Activated naive CD8-positive, alpha-beta T cell treated with anti-CD3 and anti-CD28 coated beads for 36 hours (primary cell): Measurements from ENCODE around the gene HOXA7. TPM values are rescaled to one million over a fixed set of nuclear protein-coding genes. Genes with fewer than 3 reads are reported as not detected.

Source experiments
- DNase-seq: peaks from one replicate; pipeline ENCODE4 v3.0.0; 2021
- H3K27ac Mint-ChIP-seq: one replicate; pipeline ENCODE4 v1.8.0; 2022; ENCODE audit warnings: mild to moderate bottlenecking, moderate library complexity, mixed read lengths
- H3K27me3 Mint-ChIP-seq: one replicate; pipeline ENCODE4 v1.8.0; 2022; ENCODE audit warnings: mild to moderate bottlenecking, mixed read lengths
- H3K36me3 Mint-ChIP-seq: one replicate; pipeline ENCODE4 v1.8.0; 2021; ENCODE audit warnings: mild to moderate bottlenecking, mixed read lengths
- H3K4me1 Mint-ChIP-seq: one replicate; pipeline ENCODE4 v1.8.0; 2021; ENCODE audit warnings: mixed read lengths
- H3K4me3 Mint-ChIP-seq: one replicate; pipeline ENCODE4 v1.8.0; 2022; ENCODE audit warnings: mild to moderate bottlenecking, moderate library complexity, mixed read lengths
- H3K9me3 Mint-ChIP-seq: one replicate; pipeline ENCODE4 v1.8.0; 2022; ENCODE audit warnings: mixed read lengths
- total RNA-seq, 2 experiments: library from RNA; stranded (reverse); gene quantifications; one replicate each; pipeline ENCODE4 v1.2.3, GENCODE V29; 2021

The HOXA7 gene
- total RNA-seq, 2 experiments from 2014 or later = not detected

- Mint-ChIP-seq H3K4me1 (peaks cover 45% of the 10 kb centered on the region), H3K27ac (no peak overlapping the region), H3K36me3 (peaks cover 2% of the 10 kb centered on the region), H3K27me3 (peaks cover 100% of the 10 kb centered on the region), H3K4me3 (no peak overlapping the region), H3K9me3 (no peaks in the 10 kb centered on the region)
- no peak for DNase-seq
Measured at GRCh38 chr7:27154369-27154768, 2.1 kb downstream of the HOXA7 start.

DNA sequence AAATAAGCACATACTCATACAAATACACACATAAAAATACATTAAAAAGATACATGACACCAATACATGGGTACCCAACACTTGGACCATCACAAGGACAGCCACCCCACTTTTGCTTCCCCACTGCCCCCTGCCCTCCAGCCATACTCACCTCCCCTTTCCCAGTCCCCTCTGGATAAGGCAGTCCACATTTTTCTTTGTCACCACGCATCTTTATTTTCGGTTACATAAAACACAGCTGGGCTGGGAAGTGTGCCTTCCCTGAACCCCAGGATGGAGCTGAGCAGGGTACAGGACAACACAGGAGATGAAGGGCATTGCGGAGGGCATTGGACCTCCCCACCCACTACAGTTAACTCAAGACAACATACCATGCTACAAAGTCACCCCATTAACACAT is 2.9 kb downstream of the HOXA7 start:
- peaks cover 100% of the 10 kb centered on the region for H3K27me3 Mint-ChIP-seq
- H3K27ac Mint-ChIP-seq = no peak overlapping the region
- H3K4me3 Mint-ChIP-seq = no peak overlapping the region
- H3K9me3 Mint-ChIP-seq = no peaks in the 10 kb centered on the region
- no peak for DNase-seq
- H3K36me3 Mint-ChIP-seq = peaks cover 2% of the 10 kb centered on the region
- peaks cover 43% of the 10 kb centered on the region for H3K4me1 Mint-ChIP-seq

DNA sequence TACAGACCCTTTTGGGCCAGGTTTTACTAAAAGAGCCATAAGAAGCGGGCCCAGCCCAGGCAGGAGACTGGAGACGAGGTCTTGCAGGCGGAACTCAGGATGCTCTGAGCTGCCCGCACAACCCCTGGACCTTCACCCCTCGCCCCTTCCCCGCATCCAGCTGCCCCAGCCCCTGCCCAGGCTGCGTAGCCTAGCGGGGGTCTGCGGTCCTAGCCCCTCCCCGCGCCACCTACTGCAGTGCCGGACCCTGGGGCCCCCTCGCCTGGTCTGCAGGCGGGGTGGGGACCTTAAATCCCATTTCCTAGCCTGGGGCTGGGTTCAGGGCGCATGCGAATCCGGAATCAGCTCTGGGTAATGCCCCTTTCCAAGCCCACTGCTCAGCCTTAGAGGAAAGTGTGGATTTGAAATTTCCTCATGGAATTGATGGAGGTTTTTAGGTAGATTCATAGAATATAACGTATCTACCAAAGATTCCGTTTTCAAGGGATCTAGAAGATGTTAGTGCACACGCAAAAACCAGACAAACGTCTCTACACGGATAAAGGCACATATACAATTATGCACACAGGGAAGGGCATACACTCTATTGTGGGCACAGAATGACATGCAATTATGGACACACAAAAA is 3.5 kb downstream of the HOXA7 start:
- Mint-ChIP-seq H3K27ac (no peak overlapping the region), H3K4me3 (no peak overlapping the region), H3K9me3 (no peaks in the 10 kb centered on the region), H3K4me1 (peaks cover 44% of the 10 kb centered on the region), H3K36me3 (peaks cover 2% of the 10 kb centered on the region), H3K27me3 (peaks cover 100% of the 10 kb centered on the region)
- DNase-seq = no peak

DNA sequence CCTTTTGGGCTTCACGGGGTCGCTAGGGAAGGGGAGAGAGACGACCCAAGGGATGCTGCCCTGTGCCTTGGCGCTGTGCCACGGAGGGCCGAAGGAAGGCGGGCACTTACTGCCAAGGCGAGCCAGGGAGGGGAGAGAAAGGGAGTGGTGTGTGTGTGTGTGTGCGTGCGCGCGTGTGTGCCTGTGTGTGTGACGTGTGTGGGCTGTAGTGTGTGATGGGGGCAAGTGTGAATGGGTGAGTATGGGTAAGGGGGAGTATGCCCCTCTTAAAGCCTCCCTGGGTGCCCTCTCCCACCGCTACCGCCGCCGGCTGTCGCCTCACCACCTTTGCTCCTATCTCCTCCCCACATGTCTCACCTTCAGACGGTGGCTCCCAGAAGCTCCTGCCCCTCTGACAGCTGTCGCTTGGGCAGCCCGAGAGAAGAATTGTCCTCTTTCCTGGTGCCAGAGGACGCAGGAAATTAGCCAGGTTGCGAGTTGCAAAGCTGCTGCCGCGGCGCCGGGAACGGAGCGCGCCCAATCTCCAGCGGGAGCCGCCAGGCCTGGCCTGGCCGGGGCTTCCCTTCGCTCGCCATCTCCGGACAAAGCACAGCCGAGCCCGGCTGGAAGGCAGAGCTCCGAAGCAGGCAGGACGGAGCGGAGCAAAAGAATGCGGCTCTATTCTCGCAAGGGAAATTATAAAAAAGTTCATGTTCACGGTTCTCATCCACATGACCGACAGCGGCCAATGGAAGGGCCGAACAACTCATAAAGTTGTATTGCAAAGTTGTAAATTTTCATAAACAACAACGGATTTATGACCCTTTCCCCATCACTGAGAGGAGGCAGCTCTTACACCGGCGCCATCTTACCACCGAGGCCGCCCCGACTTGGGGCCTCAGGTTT is 4.3 kb downstream of the HOXA7 start, which contains the start of gene HOXA3:
Gene HOXA3, minus strand, starts transcription at position 653 of the 885 bp plus-strand sequence. CDS start 41,943 bp downstream, outside the sequence.
- Mint-ChIP-seq H3K9me3 (no peaks in the 10 kb centered on the region), H3K27ac (no peak within 1 kb of the TSS), H3K4me1 (peaks cover 40% of the 10 kb centered on the region), H3K36me3 (peaks cover 2% of the 10 kb centered on the region), H3K27me3 (peaks cover 100% of the 10 kb centered on the region), H3K4me3 (peak within 1 kb of the TSS; percentile 64)
- DNase-seq = no peak

DNA sequence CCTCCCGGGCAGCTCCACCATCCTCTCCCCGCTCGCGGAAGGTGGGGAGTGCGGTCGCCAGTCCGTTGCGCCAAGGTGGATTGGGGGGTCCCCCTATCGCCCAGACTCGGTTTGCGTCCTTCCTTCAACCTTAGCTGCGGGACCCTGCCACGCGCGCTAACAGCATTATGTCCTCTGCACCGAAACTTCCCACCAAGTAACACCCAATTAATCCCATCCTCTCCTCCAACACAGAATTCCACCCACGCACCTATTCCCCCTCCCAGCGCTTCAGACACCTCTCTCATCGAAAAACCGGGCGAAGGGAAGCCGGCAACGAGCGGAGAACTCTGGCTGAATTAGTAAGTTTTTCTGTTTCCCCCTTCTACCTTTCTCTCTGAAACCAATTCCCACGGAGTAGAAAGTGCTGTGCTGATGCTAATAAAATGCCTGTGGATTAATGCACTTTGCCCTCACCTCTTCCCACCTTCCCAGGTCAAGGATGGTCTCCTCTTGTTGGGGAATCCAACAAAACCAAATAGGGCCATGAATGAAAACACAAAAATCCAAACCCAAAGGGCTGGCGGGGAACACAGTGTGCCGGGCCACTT is 5.0 kb downstream of the HOXA7 start:
- Mint-ChIP-seq H3K36me3 (peaks cover 2% of the 10 kb centered on the region), H3K27ac (no peak overlapping the region), H3K4me1 (peaks cover 36% of the 10 kb centered on the region)

GRCh38 chr7:27150568-27151340 is 5.7 kb downstream of the HOXA7 start:
- Mint-ChIP-seq H3K36me3 (peaks cover 2% of the 10 kb centered on the region), H3K9me3 (no peaks in the 10 kb centered on the region), H3K4me3 (peak overlapping the region; percentile 64), H3K27me3 (peaks cover 100% of the 10 kb centered on the region), H3K4me1 (peaks cover 34% of the 10 kb centered on the region), H3K27ac (no peak overlapping the region)
- peak; percentile 79 for DNase-seq

More for the DNA sequence above, 5.0 kb downstream of the HOXA7 start:
- Mint-ChIP-seq H3K9me3 (no peaks in the 10 kb centered on the region), H3K4me3 (peak overlapping the region; percentile 64), H3K27me3 (peaks cover 100% of the 10 kb centered on the region)
- DNase-seq = no peak

GRCh38 chr7:27149842-27150567 is 6.5 kb downstream of the HOXA7 start:
- no peak for DNase-seq
- Mint-ChIP-seq H3K9me3 (no peaks in the 10 kb centered on the region), H3K4me3 (peak overlapping the region; percentile 64), H3K4me1 (peaks cover 31% of the 10 kb centered on the region), H3K27ac (no peak overlapping the region), H3K27me3 (peaks cover 98% of the 10 kb centered on the region), H3K36me3 (peaks cover 2% of the 10 kb centered on the region)

DNA sequence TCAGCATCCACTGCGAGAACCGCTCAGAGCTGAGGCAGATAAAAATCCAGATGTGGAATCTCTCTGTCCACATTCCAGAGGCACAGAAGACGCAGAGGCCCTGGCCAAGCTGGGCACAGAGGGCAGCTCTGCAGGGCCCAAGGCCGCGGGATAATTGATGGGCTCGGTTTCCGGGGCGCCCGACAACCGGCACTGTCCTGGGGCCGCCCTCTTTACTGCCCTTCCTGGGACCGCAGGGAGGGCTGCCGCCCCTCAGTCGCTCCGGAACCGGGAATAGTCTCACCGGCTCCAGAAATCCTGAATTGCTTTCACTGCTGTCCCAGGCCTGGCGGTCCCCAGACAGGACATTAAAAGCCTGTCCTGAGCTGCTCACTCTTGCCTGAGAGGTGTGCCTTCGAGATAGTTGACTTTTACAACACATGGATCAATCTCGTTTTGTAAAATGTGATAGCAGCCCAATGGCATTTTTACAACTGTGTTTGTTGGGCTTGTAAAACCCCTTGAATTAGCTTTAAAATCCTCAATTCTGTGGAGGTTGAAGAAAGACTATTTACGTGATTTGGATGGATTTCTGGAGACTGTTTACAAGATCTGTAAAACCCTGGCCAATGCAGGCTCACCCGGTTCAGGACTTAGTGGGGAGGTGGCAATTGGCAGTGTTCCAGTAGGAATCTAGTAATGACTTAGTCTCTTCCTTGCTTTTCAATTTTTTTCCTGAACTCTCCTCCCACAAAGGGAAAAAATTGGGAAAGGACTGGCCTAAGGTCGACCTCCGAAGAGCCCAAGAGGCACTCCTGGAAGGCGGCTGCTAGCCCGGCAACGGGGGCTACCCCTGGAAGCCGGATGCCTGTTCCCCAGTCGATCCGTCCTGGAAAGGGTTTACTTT is 7.5 kb downstream of the HOXA7 start:
- Mint-ChIP-seq H3K9me3 (no peaks in the 10 kb centered on the region), H3K36me3 (no peaks in the 10 kb centered on the region), H3K27me3 (peaks cover 95% of the 10 kb centered on the region), H3K27ac (no peak overlapping the region), H3K4me3 (no peak overlapping the region), H3K4me1 (peaks cover 25% of the 10 kb centered on the region)
- DNase-seq = no peak

DNA sequence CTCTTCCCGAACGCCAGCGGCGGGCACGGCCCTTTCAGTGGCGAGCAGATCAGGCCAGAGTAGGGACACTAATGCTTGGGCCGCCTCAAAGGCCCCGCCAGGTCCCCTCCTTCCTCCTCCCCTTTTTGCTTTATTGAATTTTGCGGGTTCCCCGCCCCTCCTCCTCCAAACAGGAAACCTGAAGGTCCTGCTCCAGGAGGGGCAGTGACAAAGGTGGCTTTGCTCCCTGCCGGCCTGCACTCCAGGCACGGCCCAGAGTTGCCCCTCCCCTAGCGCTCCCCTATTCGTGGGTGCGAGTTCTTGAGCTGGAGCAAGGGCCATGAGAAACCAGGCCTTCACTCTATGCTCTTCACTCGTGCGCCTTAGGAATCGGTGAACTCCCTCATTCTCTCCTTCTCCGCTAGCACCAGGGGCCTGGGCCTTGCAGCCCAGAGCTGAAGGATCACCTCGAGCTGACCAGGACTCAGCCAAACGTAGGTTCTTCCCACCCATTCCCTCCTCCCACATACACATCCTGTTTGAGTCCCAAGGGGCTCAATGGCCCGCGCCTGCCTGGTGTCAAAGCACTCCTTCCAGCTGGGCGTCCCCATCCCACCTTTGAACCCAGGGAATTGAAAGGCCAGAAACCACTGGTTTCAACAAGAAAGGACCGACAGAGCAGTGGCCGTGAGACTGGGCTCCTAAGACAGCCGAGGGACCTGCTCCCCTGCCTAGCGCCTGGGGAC is 8.3 kb downstream of the HOXA7 start:
- Mint-ChIP-seq H3K4me3 (peak overlapping the region; percentile 65), H3K27ac (no peak overlapping the region), H3K9me3 (no peaks in the 10 kb centered on the region), H3K4me1 (peaks cover 25% of the 10 kb centered on the region), H3K27me3 (peaks cover 89% of the 10 kb centered on the region), H3K36me3 (no peaks in the 10 kb centered on the region)
- DNase-seq = no peak

DNA sequence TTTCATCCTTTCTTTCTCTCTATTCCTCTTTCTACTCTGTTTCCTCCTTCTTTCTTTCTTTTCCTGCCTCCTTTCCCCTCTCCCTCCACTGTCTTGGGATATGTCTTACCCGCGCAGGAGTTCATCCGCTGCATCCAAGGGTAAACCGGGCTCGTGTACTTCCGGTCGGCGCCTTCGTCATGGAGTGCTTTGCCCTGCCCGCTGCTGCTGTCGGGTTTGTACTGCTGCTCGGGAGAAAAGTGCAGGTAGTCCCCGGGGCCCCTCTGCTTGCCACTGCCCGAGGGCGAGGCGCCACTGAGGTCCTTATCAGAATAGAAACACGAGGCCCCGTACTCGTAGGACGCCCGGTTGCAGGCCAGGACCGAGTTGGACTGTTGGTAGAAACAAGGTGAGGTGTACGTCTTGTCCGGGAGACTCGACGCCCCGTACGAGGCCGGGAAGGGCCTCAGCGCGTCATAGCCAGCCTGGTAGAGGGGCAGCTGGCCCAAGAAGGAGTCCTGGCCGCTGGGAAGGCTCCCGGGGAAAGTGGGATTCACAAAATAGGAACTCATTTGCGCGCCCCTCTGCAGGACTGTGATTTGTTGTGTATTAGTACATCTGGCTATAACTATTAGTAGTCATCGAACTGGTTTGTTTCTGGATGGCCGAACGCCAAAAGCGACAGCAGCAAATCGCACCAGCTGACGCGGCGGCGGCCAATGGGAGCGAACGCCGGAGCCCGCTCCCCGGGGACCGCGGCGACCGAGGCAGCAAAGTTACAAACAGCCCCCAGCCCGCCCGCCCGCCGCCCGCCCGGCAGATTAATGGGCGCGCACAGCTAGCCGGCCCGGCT is 9.1 kb downstream of the HOXA7 start, which contains the start of gene HOXA6:
Gene HOXA6, minus strand, starts transcription at position 576 of the 832 bp plus-strand sequence. Its CDS starts 25 bp downstream, at position 551.
- no peaks in the 10 kb centered on the region for H3K9me3 Mint-ChIP-seq
- peaks cover 87% of the 10 kb centered on the region for H3K27me3 Mint-ChIP-seq
- DNase-seq = no peak
- peaks cover 1% of the 10 kb centered on the region for H3K36me3 Mint-ChIP-seq
- H3K4me1 Mint-ChIP-seq = peaks cover 25% of the 10 kb centered on the region
- H3K27ac Mint-ChIP-seq = no peak within 1 kb of the TSS
- peak within 1 kb of the TSS; percentile 65 for H3K4me3 Mint-ChIP-seq

DNA sequence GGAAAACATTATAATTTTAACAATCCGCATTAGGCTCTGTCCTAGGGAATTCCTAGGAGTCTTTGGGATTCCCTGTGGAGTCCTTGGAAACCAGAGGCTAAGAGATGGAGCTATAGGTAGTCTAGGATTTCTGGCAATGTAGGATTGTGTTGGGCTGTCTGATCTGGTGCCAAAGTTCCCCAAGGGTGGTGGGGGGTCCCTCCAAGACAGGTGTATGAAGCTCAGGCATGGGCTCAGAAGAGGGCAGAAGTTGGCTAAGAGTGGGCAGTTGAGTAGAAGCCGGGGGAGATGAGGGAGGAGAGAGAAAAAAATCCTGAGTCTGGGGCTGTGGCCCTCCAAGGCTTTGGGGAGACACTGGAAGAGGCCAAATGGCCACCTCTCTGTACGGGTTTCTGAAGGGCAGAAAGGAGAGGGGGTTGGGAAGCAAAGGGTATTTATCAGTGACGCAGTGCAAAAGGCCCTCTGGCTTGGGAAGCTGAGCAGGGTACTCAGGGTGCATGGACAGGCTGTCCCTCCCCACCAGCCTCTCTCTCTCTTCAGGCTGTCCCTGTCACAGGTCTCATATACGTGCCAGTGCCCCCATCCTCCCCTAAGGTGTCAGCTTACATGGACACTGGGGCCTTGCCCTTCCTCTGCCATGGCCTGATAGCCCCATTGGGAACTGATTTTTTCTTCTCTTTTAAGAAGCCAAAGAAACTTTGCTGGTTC is 9.8 kb downstream of the HOXA7 start:
- H3K9me3 Mint-ChIP-seq = no peaks in the 10 kb centered on the region
- H3K4me1 Mint-ChIP-seq = peaks cover 20% of the 10 kb centered on the region
- DNase-seq = no peak
- H3K36me3 Mint-ChIP-seq = peaks cover 1% of the 10 kb centered on the region
- no peak overlapping the region for H3K27ac Mint-ChIP-seq
- peaks cover 82% of the 10 kb centered on the region for H3K27me3 Mint-ChIP-seq
- H3K4me3 Mint-ChIP-seq = no peak overlapping the region
